Panc1 (cell line): ENCODE data around the gene ADK. TPM values are rescaled to one million over a fixed set of nuclear protein-coding genes. Genes with fewer than 3 reads are reported as not detected.

Source experiments
- ATAC-seq: fragments of 200-7000 bp; cut with Tn5 transposase; 2 replicates; pipeline ENCODE4 v1.9.1; 2020; ENCODE audit warnings: mild to moderate bottlenecking, moderate library complexity
- BruUV-seq: library from RNA; stranded (reverse); fragments of 400-500 nt; replicated peaks from 2 replicates; lab custom pipeline; 2021; lab: Mats Ljungman, UMichigan
- CTCF ChIA-PET: fragments of 300-600 bp; sonication (Branson Sonifier 250); formaldehyde crosslinking; loops from one replicate; lab custom pipeline; 2022; ENCODE audit warnings: antibody characterized with exemption; lab: Charles Lee
- POLR2A ChIA-PET: fragments of 300-600 bp; sonication (Branson Sonifier 250); formaldehyde crosslinking; loops from one replicate; lab custom pipeline; 2022; ENCODE audit warnings: antibody characterized with exemption; lab: Charles Lee
- DNase-seq: peaks from one replicate; pipeline ENCODE4 v3.0.0-alpha.2; 2010; ENCODE audit warnings: low read depth, low spot score
- H3K27ac ChIP-seq: 2 replicates; pipeline ENCODE4 v1.5.1; 2011; ENCODE audit warnings: mild to moderate bottlenecking, low read length, inconsistent platforms
- H3K27me3 ChIP-seq: fragments of 200-500 bp; sonication (Bioruptor generic); 2 replicates; pipeline ENCODE4 v1.6.0; 2014; ENCODE audit warnings: low read length, inconsistent platforms; ENCODE audit not compliant: control insufficient read depth, insufficient read depth
- H3K36me3 ChIP-seq: fragments of 200-500 bp; sonication (Bioruptor generic); 2 replicates; pipeline ENCODE4 v1.5.1; 2014; ENCODE audit warnings: inconsistent platforms, mild to moderate bottlenecking, low read length, moderate library complexity; ENCODE audit not compliant: control insufficient read depth, insufficient read depth
- H3K4me1 ChIP-seq: 2 replicates; pipeline ENCODE4 v1.5.1; 2011; ENCODE audit warnings: inconsistent platforms, mild to moderate bottlenecking, low read length, moderate library complexity; ENCODE audit not compliant: control insufficient read depth, insufficient read depth
- H3K4me3 ChIP-seq, 2 experiments: 2 replicates each; pipeline ENCODE4 v1.5.1; 2011 to 2012; ENCODE audit warnings: low read depth in 2 of 2, low read length in 2 of 2, mild to moderate bottlenecking in 2 of 2, inconsistent platforms in 1 of 2, moderate library complexity in 1 of 2
- H3K9me3 ChIP-seq: fragments of 200-500 bp; sonication (Bioruptor generic); 2 replicates; pipeline ENCODE4 v1.5.1; 2014; ENCODE audit warnings: low read depth, mild to moderate bottlenecking, inconsistent platforms, low read length, moderate library complexity; ENCODE audit not compliant: control insufficient read depth, insufficient read depth
- POLR2AphosphoS5 ChIP-seq: IDR thresholded peaks from 2 replicates; pipeline ENCODE4 v1.6.1; 2012; ENCODE audit warnings: mild to moderate bottlenecking, low read depth, low read length, moderate library complexity
- SIN3A ChIP-seq: IDR thresholded peaks from 2 replicates; pipeline ENCODE4 v1.6.1; 2012; ENCODE audit warnings: low read depth, mild to moderate bottlenecking, low read length, moderate library complexity, borderline replicate concordance; ENCODE audit not compliant: insufficient read depth
- TCF7L2 ChIP-seq: IDR thresholded peaks from 2 replicates; pipeline ENCODE4 v1.6.1; 2011; ENCODE audit warnings: mild to moderate bottlenecking, low read depth, low read length, inconsistent platforms
- in situ Hi-C: cut with HindIII; loops from 2 replicates; pipeline ENCODE4 v1.10.0; 2016; ENCODE audit warnings: low sequenced_read_pairs, low pct_unique_long_range_greater_than_20kb
- intact Hi-C: fragments of 100-400 bp; cut with micrococcal nuclease; formaldehyde crosslinking; loops from one replicate; pipeline ENCODE4 v1.10.0; 2022; ENCODE audit not compliant: unreplicated experiment
- total RNA-seq: library from RNA; stranded (reverse); gene quantifications from one replicate; pipeline ENCODE4 v1.2.1, GENCODE V29; 2021; ENCODE audit not compliant: unreplicated experiment
- TF ChIP-seq, protein P1 (sequence below): fragments of 450-650 bp; IDR thresholded peaks from 2 replicates; pipeline ENCODE4 v1.5.1; 2017; ENCODE audit warnings: mild to moderate bottlenecking
- TF ChIP-seq, protein P2 (sequence below), 2 experiments: IDR thresholded peaks; 2 replicates each; pipeline ENCODE4 v1.6.1; 2011 to 2012; ENCODE audit warnings: low read depth in 2 of 2, control low read depth in 1 of 2, low read length in 1 of 2, mild to moderate bottlenecking in 1 of 2, moderate library complexity in 1 of 2; ENCODE audit not compliant: insufficient read depth in 1 of 2

The ADK gene
- total RNA-seq, 1 experiment from 2014 or later = 64.5 TPM

DNA sequence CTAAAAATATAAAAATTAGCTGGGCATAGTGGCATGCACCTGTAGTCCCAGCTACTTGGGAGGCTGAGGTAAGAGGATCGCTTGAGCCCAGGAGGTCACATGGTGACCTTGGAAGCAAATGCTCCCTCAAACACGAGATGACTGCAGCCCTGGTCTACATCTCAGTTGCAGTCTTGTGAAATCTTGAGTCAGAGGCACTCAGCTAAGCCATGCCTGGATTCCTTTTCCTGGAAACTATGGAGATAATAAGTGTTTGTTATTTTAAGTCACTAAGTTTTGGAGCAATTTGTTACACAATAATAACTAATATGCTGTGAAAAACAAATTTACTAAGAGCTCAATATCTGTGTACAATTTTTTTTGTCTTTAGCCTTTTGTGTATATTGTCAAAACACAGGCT, 391.1 kb downstream of the ADK start:
- POLR2A ChIA-PET = no interaction called here

DNA sequence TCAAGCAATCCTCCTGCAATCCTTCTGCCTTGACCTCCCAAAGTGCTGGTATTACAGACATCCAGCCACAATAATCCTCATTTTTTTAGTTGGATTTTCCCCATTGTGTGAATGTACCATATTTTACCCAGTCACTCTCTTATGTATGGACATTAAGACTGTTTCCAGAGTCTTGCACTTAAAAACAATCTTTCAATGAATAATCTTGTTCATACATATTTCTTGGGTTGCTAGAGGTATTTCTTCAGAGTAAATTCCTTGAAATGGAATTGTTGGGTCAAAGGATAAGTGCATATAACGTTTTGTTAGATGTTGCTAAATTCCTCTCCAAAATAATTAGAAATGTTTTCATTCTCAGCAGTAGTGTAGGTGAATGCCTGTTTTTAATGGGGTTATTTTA, 392.3 kb downstream of the ADK start:
- ATAC-seq = no peak
- TF ChIP-seq POLR2AphosphoS5 (no peak), TCF7L2 (no peak), SIN3A (no peak)
- TF ChIP-seq, protein P1, sequence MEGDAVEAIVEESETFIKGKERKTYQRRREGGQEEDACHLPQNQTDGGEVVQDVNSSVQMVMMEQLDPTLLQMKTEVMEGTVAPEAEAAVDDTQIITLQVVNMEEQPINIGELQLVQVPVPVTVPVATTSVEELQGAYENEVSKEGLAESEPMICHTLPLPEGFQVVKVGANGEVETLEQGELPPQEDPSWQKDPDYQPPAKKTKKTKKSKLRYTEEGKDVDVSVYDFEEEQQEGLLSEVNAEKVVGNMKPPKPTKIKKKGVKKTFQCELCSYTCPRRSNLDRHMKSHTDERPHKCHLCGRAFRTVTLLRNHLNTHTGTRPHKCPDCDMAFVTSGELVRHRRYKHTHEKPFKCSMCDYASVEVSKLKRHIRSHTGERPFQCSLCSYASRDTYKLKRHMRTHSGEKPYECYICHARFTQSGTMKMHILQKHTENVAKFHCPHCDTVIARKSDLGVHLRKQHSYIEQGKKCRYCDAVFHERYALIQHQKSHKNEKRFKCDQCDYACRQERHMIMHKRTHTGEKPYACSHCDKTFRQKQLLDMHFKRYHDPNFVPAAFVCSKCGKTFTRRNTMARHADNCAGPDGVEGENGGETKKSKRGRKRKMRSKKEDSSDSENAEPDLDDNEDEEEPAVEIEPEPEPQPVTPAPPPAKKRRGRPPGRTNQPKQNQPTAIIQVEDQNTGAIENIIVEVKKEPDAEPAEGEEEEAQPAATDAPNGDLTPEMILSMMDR = no peak
- TF ChIP-seq, protein P2, sequence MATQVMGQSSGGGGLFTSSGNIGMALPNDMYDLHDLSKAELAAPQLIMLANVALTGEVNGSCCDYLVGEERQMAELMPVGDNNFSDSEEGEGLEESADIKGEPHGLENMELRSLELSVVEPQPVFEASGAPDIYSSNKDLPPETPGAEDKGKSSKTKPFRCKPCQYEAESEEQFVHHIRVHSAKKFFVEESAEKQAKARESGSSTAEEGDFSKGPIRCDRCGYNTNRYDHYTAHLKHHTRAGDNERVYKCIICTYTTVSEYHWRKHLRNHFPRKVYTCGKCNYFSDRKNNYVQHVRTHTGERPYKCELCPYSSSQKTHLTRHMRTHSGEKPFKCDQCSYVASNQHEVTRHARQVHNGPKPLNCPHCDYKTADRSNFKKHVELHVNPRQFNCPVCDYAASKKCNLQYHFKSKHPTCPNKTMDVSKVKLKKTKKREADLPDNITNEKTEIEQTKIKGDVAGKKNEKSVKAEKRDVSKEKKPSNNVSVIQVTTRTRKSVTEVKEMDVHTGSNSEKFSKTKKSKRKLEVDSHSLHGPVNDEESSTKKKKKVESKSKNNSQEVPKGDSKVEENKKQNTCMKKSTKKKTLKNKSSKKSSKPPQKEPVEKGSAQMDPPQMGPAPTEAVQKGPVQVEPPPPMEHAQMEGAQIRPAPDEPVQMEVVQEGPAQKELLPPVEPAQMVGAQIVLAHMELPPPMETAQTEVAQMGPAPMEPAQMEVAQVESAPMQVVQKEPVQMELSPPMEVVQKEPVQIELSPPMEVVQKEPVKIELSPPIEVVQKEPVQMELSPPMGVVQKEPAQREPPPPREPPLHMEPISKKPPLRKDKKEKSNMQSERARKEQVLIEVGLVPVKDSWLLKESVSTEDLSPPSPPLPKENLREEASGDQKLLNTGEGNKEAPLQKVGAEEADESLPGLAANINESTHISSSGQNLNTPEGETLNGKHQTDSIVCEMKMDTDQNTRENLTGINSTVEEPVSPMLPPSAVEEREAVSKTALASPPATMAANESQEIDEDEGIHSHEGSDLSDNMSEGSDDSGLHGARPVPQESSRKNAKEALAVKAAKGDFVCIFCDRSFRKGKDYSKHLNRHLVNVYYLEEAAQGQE (IDR thresholded peaks at IDR 0.05; ENCODE audit: insufficient read depth in 1 of 2, low read depth in 2 of 2, low read length in 1 of 2) = no peak
- H3K27ac ChIP-seq = no peak overlapping the region
- DNase-seq = no peak
- H3K36me3 ChIP-seq = no peaks in the 10 kb centered on the region
- POLR2A ChIA-PET = no interaction called here
- H3K4me1 ChIP-seq = no peaks in the 10 kb centered on the region
- no peak overlapping the region for H3K4me3 ChIP-seq
- intact Hi-C loops = no loop called here
- no TSS peak for BruUV-seq
- in situ Hi-C loops = no loop called here
- CTCF ChIA-PET = no interaction called here
- no peaks in the 10 kb centered on the region for H3K9me3 ChIP-seq
- no peaks in the 10 kb centered on the region for H3K27me3 ChIP-seq

More for the DNA sequence above, 391.1 kb downstream of the ADK start:
- H3K4me1 ChIP-seq = no peaks in the 10 kb centered on the region
- H3K9me3 ChIP-seq = no peaks in the 10 kb centered on the region
- TF ChIP-seq, protein P1 = no peak
- TF ChIP-seq SIN3A (no peak), POLR2AphosphoS5 (no peak), TCF7L2 (no peak)
- TF ChIP-seq, protein P2 (IDR thresholded peaks at IDR 0.05; ENCODE audit: insufficient read depth in 1 of 2, low read depth in 2 of 2, low read length in 1 of 2) = no peak
- no peaks in the 10 kb centered on the region for H3K36me3 ChIP-seq
- H3K4me3 ChIP-seq = no peak overlapping the region
- CTCF ChIA-PET = no interaction called here
- no TSS peak for BruUV-seq
- intact Hi-C loops (no loop called here), in situ Hi-C loops (no loop called here)
- no peaks in the 10 kb centered on the region for H3K27me3 ChIP-seq
- ATAC-seq (no peak), DNase-seq (no peak)
- H3K27ac ChIP-seq = no peak overlapping the region
